Left renal pelvis (tissue), 4 donors: ENCODE data around the gene UBAP1. TPM values are rescaled to one million over a fixed set of nuclear protein-coding genes. Genes with fewer than 3 reads are reported as not detected.

Experiments
- polyA plus RNA-seq, 4 donors: library from polyadenylated mRNA; unstranded; fragments of 120-200 nt; gene quantifications; one replicate each; pipeline ENCODE4 v1.2.1, GENCODE V29; 2013; ENCODE audit not compliant: insufficient read length in 4 of 4

Gene UBAP1
- polyA plus RNA-seq, 4 donors: 48.9 to 62.0 (median 58.6) TPM

Other genes starting within 250 kb of the UBAP1 start
- gene UBAP2, start 130.2 kb upstream of the UBAP1 start, polyA plus RNA-seq: 10 to 100 TPM; 25.3 to 45.7 (median 38.9) TPM
- gene DCAF12, start 52.3 kb upstream of the UBAP1 start, polyA plus RNA-seq: 10 to 100 TPM; 60.5 to 66.2 (median 63.3) TPM
- gene KIF24, start 150.2 kb downstream of the UBAP1 start, polyA plus RNA-seq: 1 to 10 TPM; 3.1 to 6.8 (median 5.8) TPM
- 10 to 100 TPM; 21.0 to 30.3 (median 22.5) TPM for gene NUDT2, start 150.5 kb downstream of the UBAP1 start, polyA plus RNA-seq
- gene MYORG, start 197.9 kb downstream of the UBAP1 start, polyA plus RNA-seq: 1 to 10 TPM; 2.9 to 9.5 (median 7.5) TPM